Kidney (tissue), 14 donors: Measurements from ENCODE around the gene NR4A1. TPM values are rescaled to one million over a fixed set of nuclear protein-coding genes. Genes with fewer than 3 reads are reported as not detected.

Source experiments
- DNase-seq, 5 donors: peaks; one replicate each; pipeline ENCODE4 v3.0.0-alpha.2; 2013 to 2020
- FAIRE-seq: peaks from 2 replicates; lab custom pipeline; 2012; peaks lifted over from hg19 to GRCh38; lab: Jason Lieb, UNC
- H3K27ac ChIP-seq, 2 donors: one replicate each; pipeline ENCODE4 v1.7.0; 2013; ENCODE audit warnings: low read depth in 2 of 2, low read length in 2 of 2, inconsistent platforms in 1 of 2
- H3K27me3 ChIP-seq: one replicate; pipeline ENCODE4 v1.7.1; 2013; ENCODE audit warnings: low read length, inconsistent platforms; ENCODE audit not compliant: control insufficient read depth, insufficient read depth
- H3K36me3 ChIP-seq, 3 donors: one replicate each; pipeline versions ENCODE4 v1.7.0 to v1.7.1; 2013; ENCODE audit warnings: low read length in 3 of 3, control low read depth in 1 of 3, inconsistent platforms in 1 of 3; ENCODE audit not compliant: insufficient read depth in 3 of 3, control insufficient read depth in 2 of 3
- H3K4me1 ChIP-seq, 3 donors: one replicate each; pipeline versions ENCODE4 v1.7.0 to v1.7.1; 2013; ENCODE audit warnings: low read length in 3 of 3, inconsistent platforms in 1 of 3, low read depth in 1 of 3; ENCODE audit not compliant: control insufficient read depth in 2 of 3, insufficient read depth in 2 of 3
- H3K4me3 ChIP-seq, 3 donors: one replicate each; pipeline versions ENCODE4 v1.7.0 to v1.8.1; 2013; ENCODE audit warnings: low read length in 3 of 3, control low read depth in 1 of 3, inconsistent platforms in 1 of 3
- H3K9ac ChIP-seq, 3 donors: one replicate each; pipeline versions ENCODE4 v1.7.0 to v1.7.1; 2013; ENCODE audit warnings: low read length in 3 of 3, control low read depth in 1 of 3, inconsistent platforms in 1 of 3
- H3K9me3 ChIP-seq, 3 donors: one replicate each; pipeline versions ENCODE4 v1.7.0 to v1.7.1; 2013; ENCODE audit warnings: low read length in 3 of 3, control low read depth in 1 of 3, inconsistent platforms in 1 of 3; ENCODE audit not compliant: control insufficient read depth in 2 of 3, insufficient read depth in 1 of 3
- intact Hi-C: fragments of 100-400 bp; cut with DNase I; formaldehyde crosslinking; loops from one replicate; pipeline ENCODE4 v1.11.1; 2022
- polyA plus RNA-seq: library from polyadenylated mRNA; stranded (reverse); fragments of 350-450 nt; fragmentation: Illumina TruSeq; extraction: RNeasy Lipid Tissue Mini Kit (QIAGEN cat#74804); gene quantifications from one replicate; pipeline ENCODE4 v1.2.3, GENCODE V29; 2014; ENCODE audit warnings: low read depth, low replicate concordance; ENCODE audit not compliant: insufficient read depth
- total RNA-seq: library from RNA; stranded (reverse); fragmentation: NEBNext Ultra II Directional; extraction: Animal tissue kit (Norgen Biotek cat#: 25700); gene quantifications from one replicate; pipeline ENCODE4 v1.2.1, GENCODE V29; 2021
- TF ChIP-seq, protein P1 (sequence below): IDR thresholded peaks from 3 replicates; pipeline ENCODE4 v1.5.1; 2012; ENCODE audit warnings: mild to moderate bottlenecking, moderate library complexity, borderline replicate concordance; ENCODE audit not compliant: insufficient read depth; ENCODE audit errors: extremely low read depth
- donor health status: control.
- donor health status: control.
- donor health status: control.
- donor health status: control.
- donor health status: control.
- donor health status: DM: yes; HTN: yes; CAD: no.
- donor health status: Normal renal cell carcinoma (clear cell type).

NR4A1 gene
- total and polyA plus RNA-seq, 2 donors from 2014 or later, result 37.2 to 54.1 TPM

DNA sequence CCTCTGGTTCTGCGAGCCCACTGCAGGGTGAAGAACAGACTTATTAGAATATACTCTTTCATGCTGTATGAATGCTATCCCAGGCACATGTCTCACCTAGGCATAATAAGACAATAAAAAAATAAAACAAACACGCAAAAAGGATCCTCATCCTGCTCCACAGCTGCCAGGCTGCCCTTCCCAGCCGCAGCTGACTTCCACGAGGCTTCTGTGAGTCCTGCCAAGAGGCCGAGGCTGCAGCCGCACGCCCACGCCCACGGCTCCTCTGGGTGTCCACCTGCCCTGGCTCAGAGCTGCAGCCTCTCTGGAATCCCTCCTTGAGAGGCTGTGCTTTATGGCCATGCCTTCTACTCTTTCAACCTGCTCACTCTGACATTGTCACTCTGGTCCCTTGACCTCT, 35.1 kb downstream of the NR4A1 start:
- DNase-seq, result peak in 1 of 5 donors; percentile 57
- Histone ChIP-seq H3K4me1 (peaks cover 0 to 14% (median under 1%) of the 10 kb centered on the region in 3 donors), H3K9me3 (no peaks in the 10 kb centered on the region), H3K36me3 (no peaks in the 10 kb centered on the region), H3K27ac (no peak overlapping the region), H3K27me3 (no peaks in the 10 kb centered on the region), H3K9ac (no peak overlapping the region), H3K4me3 (no peak overlapping the region)
- TF ChIP-seq, protein P1, sequence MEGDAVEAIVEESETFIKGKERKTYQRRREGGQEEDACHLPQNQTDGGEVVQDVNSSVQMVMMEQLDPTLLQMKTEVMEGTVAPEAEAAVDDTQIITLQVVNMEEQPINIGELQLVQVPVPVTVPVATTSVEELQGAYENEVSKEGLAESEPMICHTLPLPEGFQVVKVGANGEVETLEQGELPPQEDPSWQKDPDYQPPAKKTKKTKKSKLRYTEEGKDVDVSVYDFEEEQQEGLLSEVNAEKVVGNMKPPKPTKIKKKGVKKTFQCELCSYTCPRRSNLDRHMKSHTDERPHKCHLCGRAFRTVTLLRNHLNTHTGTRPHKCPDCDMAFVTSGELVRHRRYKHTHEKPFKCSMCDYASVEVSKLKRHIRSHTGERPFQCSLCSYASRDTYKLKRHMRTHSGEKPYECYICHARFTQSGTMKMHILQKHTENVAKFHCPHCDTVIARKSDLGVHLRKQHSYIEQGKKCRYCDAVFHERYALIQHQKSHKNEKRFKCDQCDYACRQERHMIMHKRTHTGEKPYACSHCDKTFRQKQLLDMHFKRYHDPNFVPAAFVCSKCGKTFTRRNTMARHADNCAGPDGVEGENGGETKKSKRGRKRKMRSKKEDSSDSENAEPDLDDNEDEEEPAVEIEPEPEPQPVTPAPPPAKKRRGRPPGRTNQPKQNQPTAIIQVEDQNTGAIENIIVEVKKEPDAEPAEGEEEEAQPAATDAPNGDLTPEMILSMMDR, result no peak
- no peak for FAIRE-seq
- intact Hi-C loops, result no loop called here

DNA sequence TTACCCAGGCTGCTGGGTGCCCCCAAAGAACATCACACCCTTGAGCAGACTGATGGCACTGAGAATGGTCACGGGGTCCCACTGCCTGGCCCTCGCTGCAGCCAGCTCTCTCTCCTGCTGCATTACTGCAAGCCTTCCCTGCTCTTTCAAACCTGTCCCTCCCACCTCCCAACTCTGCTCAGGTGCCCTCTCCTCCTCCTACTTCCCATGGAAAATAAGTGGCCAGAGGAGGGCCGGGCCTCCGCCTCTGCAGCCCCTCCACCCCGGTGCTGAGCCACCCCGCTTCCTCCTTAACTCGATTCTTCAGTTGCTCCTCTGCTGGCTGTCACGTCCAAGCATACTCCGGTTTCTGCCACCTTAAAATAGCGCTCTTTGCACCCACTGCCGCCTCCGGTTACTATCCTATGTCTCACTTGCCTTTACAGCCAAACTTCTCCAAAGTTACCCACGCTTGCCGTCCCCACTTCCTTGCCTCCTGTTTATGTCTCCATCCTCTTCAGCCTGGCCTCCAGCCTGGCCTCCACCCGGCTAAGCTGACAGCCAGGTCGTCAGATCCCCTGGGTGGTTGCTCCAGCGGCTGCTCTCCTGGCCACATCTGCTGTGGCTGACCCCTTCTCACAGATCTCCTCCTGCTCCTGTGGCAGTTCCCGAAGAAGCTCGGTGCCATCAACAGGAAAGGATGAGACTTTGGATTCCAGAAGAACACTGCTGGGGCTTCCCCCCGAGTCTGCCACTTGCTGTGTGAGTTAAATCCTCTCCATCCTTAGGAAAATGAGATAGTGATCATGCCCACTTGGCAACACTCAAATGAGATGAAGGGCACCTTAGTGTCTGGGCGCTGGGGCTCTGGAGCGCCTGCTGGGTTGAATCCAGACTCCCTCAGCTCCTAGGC, 35.9 kb downstream of the NR4A1 start:
- H3K36me3 ChIP-seq, result no peaks in the 10 kb centered on the region
- H3K4me1 ChIP-seq, result peaks cover 0 to 9% (median 0%) of the 10 kb centered on the region in 3 donors
- TF ChIP-seq, protein P1, result no peak
- FAIRE-seq, result no peak
- no peaks in the 10 kb centered on the region for H3K27me3 ChIP-seq
- no peak overlapping the region for H3K4me3 ChIP-seq
- intact Hi-C loops, result no loop called here
- H3K9me3 ChIP-seq, result no peaks in the 10 kb centered on the region
- no peak overlapping the region for H3K9ac ChIP-seq
- DNase-seq, result peak in 1 of 5 donors; percentile 39
- H3K27ac ChIP-seq, result no peak overlapping the region

DNA sequence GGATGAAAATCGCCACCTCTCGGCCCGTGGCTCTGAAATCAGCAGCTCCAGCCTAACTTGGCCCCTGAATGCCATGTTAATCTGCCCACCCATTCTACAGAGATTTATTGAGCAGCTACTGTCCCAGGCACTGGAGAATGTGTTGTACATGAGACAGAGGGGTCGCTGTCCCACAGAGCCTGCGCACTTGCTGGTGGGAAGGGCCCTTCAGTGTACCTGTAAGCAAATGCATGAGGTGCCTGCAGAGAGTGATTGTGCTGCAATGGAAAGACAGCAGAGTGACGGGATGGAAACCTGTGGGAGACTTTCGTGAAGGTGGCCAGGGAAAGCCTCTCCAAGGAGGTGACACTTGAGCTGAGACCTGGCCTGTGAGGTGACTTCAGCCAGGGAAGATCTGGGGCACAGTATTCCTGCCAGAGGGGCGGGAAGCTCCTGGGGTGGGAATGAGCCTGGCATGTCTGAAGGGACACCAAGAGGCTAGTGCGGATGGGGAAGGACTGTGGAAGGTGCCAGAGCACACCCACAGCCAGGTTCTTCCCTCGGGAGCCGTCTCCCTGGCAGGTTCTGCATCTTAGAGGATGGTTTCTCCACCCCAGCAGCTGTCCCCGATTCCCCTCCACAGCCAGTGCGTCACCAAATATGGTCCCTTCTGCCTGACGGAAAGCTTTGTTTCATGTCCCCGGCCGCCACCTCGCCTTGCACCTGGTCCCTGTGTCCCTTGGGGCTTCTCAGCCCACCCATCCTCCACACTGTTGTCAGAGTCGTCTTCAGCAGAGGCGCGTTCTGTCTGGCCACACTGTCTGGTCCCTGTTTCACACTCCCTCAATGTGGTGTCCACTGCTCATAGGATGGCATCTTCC, 36.9 kb downstream of the NR4A1 start:
- peak in 1 of 5 donors; percentile 48 for DNase-seq
- no peaks in the 10 kb centered on the region for H3K27me3 ChIP-seq
- H3K4me1 ChIP-seq, result peaks cover 0 to 4% (median 2%) of the 10 kb centered on the region in 3 donors
- no peaks in the 10 kb centered on the region for H3K36me3 ChIP-seq
- H3K9ac ChIP-seq, result no peak overlapping the region
- no peaks in the 10 kb centered on the region for H3K9me3 ChIP-seq
- intact Hi-C loops, result no loop called here
- no peak for FAIRE-seq
- H3K4me3 ChIP-seq, result no peak overlapping the region
- TF ChIP-seq, protein P1, result no peak
- H3K27ac ChIP-seq, result no peak overlapping the region
